ENCODE data around the gene NF1. TPM values are rescaled to one million over a fixed set of nuclear protein-coding genes. Genes with fewer than 3 reads are reported as not detected.

NF1 gene
- total RNA-seq, 6 experiments from 2014 or later, result 45.0 to 62.6 (median 54.0) TPM

- H3K9me3 Mint-ChIP-seq, result no peaks in the 10 kb centered on the region
- DNase-seq, result no peak
- peak; percentile 51 for TF ChIP-seq CTCF (IDR thresholded peaks at IDR 0.05)
- H3K27me3 Mint-ChIP-seq (ENCODE audit: insufficient read depth), result peaks cover 27% of the 10 kb centered on the region
- H3K27ac Mint-ChIP-seq, result no peak overlapping the region
- H3K4me1 Mint-ChIP-seq (ENCODE audit: low read depth), result no peaks in the 10 kb centered on the region
- H3K4me3 Mint-ChIP-seq, result no peak overlapping the region
- no peaks in the 10 kb centered on the region for H3K36me3 Mint-ChIP-seq (ENCODE audit: low read depth)
Observed at GRCh38 chr17:31389657-31390381, 295.0 kb downstream of the NF1 start.

- Mint-ChIP-seq H3K27ac (no peak overlapping the region), H3K4me3 (0 out of 2 replicates have a peak overlapping the region, but pooled peaks have one; percentile 29), H3K27me3 (ENCODE audit: insufficient read depth) (peaks cover 27% of the 10 kb centered on the region), H3K4me1 (ENCODE audit: low read depth) (no peaks in the 10 kb centered on the region), H3K9me3 (no peaks in the 10 kb centered on the region), H3K36me3 (ENCODE audit: low read depth) (no peaks in the 10 kb centered on the region)
- no peak for DNase-seq
- no peak for TF ChIP-seq CTCF (IDR thresholded peaks at IDR 0.05)
Observed at GRCh38 chr17:31390426-31390747, 295.6 kb downstream of the NF1 start.

GRCh38 chr17:31390748-31391495 is 296.1 kb downstream of the NF1 start:
- H3K27ac Mint-ChIP-seq, result no peak overlapping the region
- no peak for TF ChIP-seq CTCF (IDR thresholded peaks at IDR 0.05)
- H3K36me3 Mint-ChIP-seq (ENCODE audit: low read depth), result no peaks in the 10 kb centered on the region
- H3K4me3 Mint-ChIP-seq, result peak overlapping the region; percentile 55; the same call in 1 of the 2 replicates
- H3K4me1 Mint-ChIP-seq (ENCODE audit: low read depth), result no peaks in the 10 kb centered on the region
- DNase-seq, result no peak
- no peaks in the 10 kb centered on the region for H3K9me3 Mint-ChIP-seq
- peaks cover 27% of the 10 kb centered on the region for H3K27me3 Mint-ChIP-seq (ENCODE audit: insufficient read depth)

DNA sequence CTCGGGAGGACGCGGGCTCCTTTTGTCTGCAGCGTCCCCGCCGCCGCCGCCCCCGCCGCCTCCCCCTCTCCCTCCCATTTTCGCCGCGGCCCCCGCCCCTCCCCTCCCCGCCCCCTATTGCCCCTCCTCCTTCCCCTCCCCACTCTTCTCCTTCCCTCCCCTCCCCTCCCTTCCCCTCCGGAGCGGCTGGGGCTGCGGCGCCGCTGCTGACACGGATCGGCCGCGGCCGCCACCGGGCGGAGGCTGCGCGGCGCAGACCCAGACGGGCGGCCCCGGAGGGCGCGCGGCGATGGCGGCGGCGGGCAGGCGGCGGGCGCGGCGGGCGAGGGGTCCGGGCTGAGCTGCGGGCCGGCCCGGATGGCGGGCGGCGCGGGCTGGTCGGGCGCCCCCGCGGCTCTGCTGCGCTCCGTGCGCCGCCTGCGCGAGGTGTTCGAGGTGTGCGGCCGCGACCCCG is 296.7 kb downstream of the NF1 start, which contains the start of gene RAB11FIP4:
Gene RAB11FIP4 (plus strand): TSS at position 180 of the 454 bp plus-strand sequence. CDS start 178 bp downstream, at position 358.
- peak within 1 kb of the TSS; percentile 55; the same call in 1 of the 2 replicates for H3K4me3 Mint-ChIP-seq
- H3K36me3 Mint-ChIP-seq (ENCODE audit: low read depth), result no peaks in the 10 kb centered on the region
- H3K27ac Mint-ChIP-seq, result no peak within 1 kb of the TSS
- H3K4me1 Mint-ChIP-seq (ENCODE audit: low read depth), result no peaks in the 10 kb centered on the region
- H3K27me3 Mint-ChIP-seq (ENCODE audit: insufficient read depth), result peaks cover 27% of the 10 kb centered on the region
- TF ChIP-seq CTCF (IDR thresholded peaks at IDR 0.05), result no peak
- no peaks in the 10 kb centered on the region for H3K9me3 Mint-ChIP-seq
- no peak for DNase-seq

DNA sequence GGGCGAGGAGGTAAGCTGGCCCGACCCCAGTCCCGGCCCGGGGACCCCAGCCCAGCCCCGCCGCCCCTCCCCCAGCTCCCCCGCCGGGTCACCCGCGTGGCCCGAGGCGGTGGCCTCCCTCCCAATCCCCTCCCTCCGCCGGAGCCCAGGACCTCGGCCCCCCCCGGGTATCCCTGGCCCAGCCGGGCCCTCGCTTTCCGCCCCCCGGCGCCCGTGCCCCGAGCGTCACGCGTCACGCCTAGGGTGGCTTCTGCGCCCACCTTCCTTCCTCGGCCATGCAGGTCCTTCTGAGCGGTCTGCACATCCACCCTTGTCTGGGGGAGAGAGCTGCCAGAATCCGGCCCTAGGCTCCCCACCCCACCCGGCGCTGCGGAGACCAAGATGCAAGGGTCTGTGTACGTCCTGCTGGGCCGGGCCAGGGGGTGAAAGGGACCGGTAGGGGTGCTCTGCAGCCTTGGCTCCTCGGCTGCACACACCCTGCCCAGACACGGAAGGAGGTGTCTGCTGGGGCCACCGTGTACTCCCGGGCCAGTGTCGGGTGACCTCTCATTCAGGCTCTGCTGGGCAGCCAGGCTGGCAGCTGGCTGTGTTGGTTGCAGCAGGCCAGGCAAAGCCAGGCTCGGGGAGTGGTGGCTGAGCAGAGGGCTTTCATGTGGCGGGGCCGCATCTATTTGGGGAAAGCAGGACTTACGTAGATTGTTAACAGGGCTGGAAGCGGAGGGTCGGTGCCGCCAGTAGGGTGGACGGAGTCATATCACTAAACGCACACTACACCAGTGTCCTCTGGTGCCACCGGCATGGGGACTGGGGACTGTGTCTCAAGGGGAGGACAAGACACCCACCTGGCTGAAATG is 297.5 kb downstream of the NF1 start:
- Mint-ChIP-seq H3K4me3 (peak overlapping the region; percentile 20; the same call in 1 of the 2 replicates), H3K4me1 (ENCODE audit: low read depth) (no peaks in the 10 kb centered on the region), H3K27ac (no peak overlapping the region)

More for the DNA sequence above, 297.5 kb downstream of the NF1 start:
- TF ChIP-seq CTCF (IDR thresholded peaks at IDR 0.05), result no peak
- Mint-ChIP-seq H3K27me3 (ENCODE audit: insufficient read depth) (peaks cover 32% of the 10 kb centered on the region), H3K36me3 (ENCODE audit: low read depth) (no peaks in the 10 kb centered on the region), H3K9me3 (no peaks in the 10 kb centered on the region)
- DNase-seq, result no peak
